Caco-2 (cell line): ENCODE results near the gene ERF. TPM values are rescaled to one million over a fixed set of nuclear protein-coding genes. Genes with fewer than 3 reads are reported as not detected.

Experiments used
- BruUV-seq: library from RNA; stranded (reverse); fragments of 400-500 nt; replicated peaks from 2 replicates; lab custom pipeline; 2021; lab: Mats Ljungman, UMichigan
- CTCF ChIA-PET: fragments of 300-600 bp; sonication (Branson Sonifier 250); formaldehyde crosslinking; loops from one replicate; lab custom pipeline; 2022; ENCODE audit warnings: antibody characterized with exemption; lab: Charles Lee
- POLR2A ChIA-PET: fragments of 300-600 bp; sonication (Branson Sonifier 250); formaldehyde crosslinking; loops from one replicate; lab custom pipeline; 2022; ENCODE audit warnings: antibody characterized with exemption; lab: Charles Lee
- DNase-seq, 2 experiments: peaks; one replicate each; pipeline versions ENCODE4 v3.0.0 to v3.0.0-alpha.2; 2020 to 2022
- H3K27me3 ChIP-seq: replicated peaks from 2 replicates; pipeline ENCODE4 v1.6.0; 2011; ENCODE audit warnings: low read length; ENCODE audit not compliant: control insufficient read depth, insufficient read depth
- H3K36me3 ChIP-seq: 2 replicates; pipeline ENCODE4 v1.5.1; 2011; ENCODE audit warnings: low read length; ENCODE audit not compliant: control insufficient read depth, insufficient read depth
- H3K4me1 ChIP-seq: fragments of 250-450 bp; sonication (Bioruptor Pico); 2 replicates; pipeline ENCODE4 v1.5.1; 2020; ENCODE audit warnings: mild to moderate bottlenecking
- H3K4me3 ChIP-seq: 2 replicates; pipeline ENCODE4 v1.5.1; 2011; ENCODE audit warnings: low read depth, mild to moderate bottlenecking, control low read depth, low read length
- H3K9me3 ChIP-seq: fragments of 250-450 bp; sonication (Bioruptor Pico); 2 replicates; pipeline ENCODE4 v1.5.1; 2020; ENCODE audit warnings: mild to moderate bottlenecking, moderate library complexity
- H3K27ac Mint-ChIP-seq: one replicate; pipeline ENCODE4 v1.8.0; 2022; ENCODE audit warnings: mixed read lengths; ENCODE audit not compliant: unreplicated experiment
- H3K27me3 Mint-ChIP-seq: one replicate; pipeline ENCODE4 v1.8.0; 2022; ENCODE audit warnings: mixed read lengths; ENCODE audit not compliant: insufficient read depth, unreplicated experiment
- H3K36me3 Mint-ChIP-seq: one replicate; pipeline ENCODE4 v1.8.0; 2022; ENCODE audit warnings: mild to moderate bottlenecking, mixed read lengths; ENCODE audit not compliant: insufficient read depth, unreplicated experiment
- H3K4me1 Mint-ChIP-seq: one replicate; pipeline ENCODE4 v1.8.0; 2022; ENCODE audit warnings: low read depth, mixed read lengths; ENCODE audit not compliant: unreplicated experiment
- H3K4me3 Mint-ChIP-seq: one replicate; pipeline ENCODE4 v1.8.0; 2022; ENCODE audit warnings: mild to moderate bottlenecking, moderate library complexity, mixed read lengths; ENCODE audit not compliant: unreplicated experiment
- H3K9me3 Mint-ChIP-seq: one replicate; pipeline ENCODE4 v1.8.0; 2022; ENCODE audit warnings: mixed read lengths; ENCODE audit not compliant: unreplicated experiment
- intact Hi-C: fragments of 100-400 bp; cut with micrococcal nuclease; formaldehyde crosslinking; loops from one replicate; pipeline ENCODE4 v1.10.0; 2022; ENCODE audit not compliant: unreplicated experiment
- total RNA-seq: library from RNA; stranded (reverse); gene quantifications from 2 replicates; pipeline ENCODE4 v1.2.3, GENCODE V29; 2022
- TF ChIP-seq, protein P1 (sequence below), 2 experiments: fragments of 200-600 bp in 1 of 2; IDR thresholded peaks; 1 replicate in 1 of 2; 2 replicates in 1 of 2; pipeline versions ENCODE4 v1.5.1 to v1.8.0; 2011 to 2022; ENCODE audit warnings: antibody characterized with exemption in 1 of 2, control low read depth in 1 of 2, inconsistent platforms in 1 of 2, low read depth in 1 of 2, low read length in 1 of 2, mild to moderate bottlenecking in 1 of 2, moderate library complexity in 1 of 2; ENCODE audit not compliant: insufficient read depth in 1 of 2, severe bottlenecking in 1 of 2, unreplicated experiment in 1 of 2

ERF gene
- total RNA-seq, 1 experiment from 2014 or later = 149 TPM

DNA sequence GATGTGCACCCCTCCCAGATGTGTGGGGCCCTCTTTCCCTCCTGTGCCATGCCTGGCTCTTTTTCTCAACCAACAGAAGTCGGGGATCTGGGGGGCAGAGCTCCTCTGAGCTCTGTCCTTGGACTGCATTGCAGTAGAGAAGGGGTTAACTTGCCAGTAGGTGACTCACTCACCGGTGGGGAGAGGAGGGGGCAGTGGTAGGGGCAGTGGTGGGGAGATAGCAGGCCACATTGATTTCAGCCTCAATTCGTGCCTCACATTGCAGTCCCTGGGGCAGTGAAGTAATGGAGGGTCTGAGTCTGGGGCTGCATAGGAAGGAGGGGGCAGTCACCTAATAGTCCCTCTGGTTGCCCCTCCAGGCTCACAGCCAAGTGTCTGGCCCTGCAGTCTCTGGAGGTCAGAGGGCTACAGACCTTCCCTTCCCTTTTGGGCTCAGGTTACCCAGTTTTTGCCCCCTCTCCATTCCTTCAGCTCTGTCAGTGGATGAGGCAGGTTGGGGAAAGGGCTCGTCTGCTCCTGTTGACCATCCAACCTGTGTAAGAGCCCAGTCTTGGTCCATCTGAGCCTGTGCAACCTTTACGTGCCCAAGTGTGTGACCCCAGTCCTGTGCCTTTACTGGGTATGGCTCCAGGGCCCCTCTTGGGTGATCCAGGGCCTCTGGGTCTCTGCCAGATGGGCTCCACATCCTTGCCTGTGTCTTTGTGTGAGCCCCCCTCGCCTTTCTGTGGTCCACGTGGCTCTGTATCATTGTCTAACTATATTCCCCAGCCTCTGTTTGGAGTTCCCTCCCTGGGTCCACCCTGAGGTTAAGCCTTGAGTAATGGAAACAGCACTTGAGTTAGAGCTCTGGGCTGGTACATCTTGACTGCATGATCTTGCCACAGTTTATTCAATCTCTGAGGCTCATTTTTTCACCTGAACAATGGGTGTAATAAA, 27.2 kb upstream of the ERF start:
- H3K27me3 Mint-ChIP-seq = no peaks in the 10 kb centered on the region
- ChIA-PET CTCF (interaction anchor here (0.6 kb wide), 3 partner anchors 13 to 141 kb away, joined by 3 to 4 read pairs (median 3); partner anchors contain the start of gene CIC), POLR2A (interaction anchor here (0.6 to 1.4 kb wide), 2 partner anchors 39 to 114 kb away, joined by 3 to 4 read pairs; no protein-coding TSS in a partner anchor)
- peak overlapping the region; percentile 52 for H3K4me3 ChIP-seq
- intact Hi-C loops = loop anchor here (2.0 kb wide), 1 partner anchor 65 kb away; the partner anchor contains the start of gene DEDD2
- H3K9me3 ChIP-seq = no peaks in the 10 kb centered on the region
- peaks cover 40% of the 10 kb centered on the region for H3K4me1 ChIP-seq
- peaks cover 34% of the 10 kb centered on the region for H3K4me1 Mint-ChIP-seq
- peak; percentile 35 to 51 for DNase-seq
- H3K36me3 ChIP-seq = no peaks in the 10 kb centered on the region
- H3K36me3 Mint-ChIP-seq = peaks cover 28% of the 10 kb centered on the region
- peak overlapping the region; percentile 42 for H3K27ac Mint-ChIP-seq
- no peaks in the 10 kb centered on the region for H3K9me3 Mint-ChIP-seq
- TF ChIP-seq, protein P1, sequence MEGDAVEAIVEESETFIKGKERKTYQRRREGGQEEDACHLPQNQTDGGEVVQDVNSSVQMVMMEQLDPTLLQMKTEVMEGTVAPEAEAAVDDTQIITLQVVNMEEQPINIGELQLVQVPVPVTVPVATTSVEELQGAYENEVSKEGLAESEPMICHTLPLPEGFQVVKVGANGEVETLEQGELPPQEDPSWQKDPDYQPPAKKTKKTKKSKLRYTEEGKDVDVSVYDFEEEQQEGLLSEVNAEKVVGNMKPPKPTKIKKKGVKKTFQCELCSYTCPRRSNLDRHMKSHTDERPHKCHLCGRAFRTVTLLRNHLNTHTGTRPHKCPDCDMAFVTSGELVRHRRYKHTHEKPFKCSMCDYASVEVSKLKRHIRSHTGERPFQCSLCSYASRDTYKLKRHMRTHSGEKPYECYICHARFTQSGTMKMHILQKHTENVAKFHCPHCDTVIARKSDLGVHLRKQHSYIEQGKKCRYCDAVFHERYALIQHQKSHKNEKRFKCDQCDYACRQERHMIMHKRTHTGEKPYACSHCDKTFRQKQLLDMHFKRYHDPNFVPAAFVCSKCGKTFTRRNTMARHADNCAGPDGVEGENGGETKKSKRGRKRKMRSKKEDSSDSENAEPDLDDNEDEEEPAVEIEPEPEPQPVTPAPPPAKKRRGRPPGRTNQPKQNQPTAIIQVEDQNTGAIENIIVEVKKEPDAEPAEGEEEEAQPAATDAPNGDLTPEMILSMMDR (IDR thresholded peaks at IDR 0.05; ENCODE audit: insufficient read depth in 1 of 2, low read depth in 1 of 2, low read length in 1 of 2, severe bottlenecking in 1 of 2, unreplicated experiment in 1 of 2) = no peak
- H3K4me3 Mint-ChIP-seq = peak overlapping the region; percentile 90
- H3K27me3 ChIP-seq = no peaks in the 10 kb centered on the region
- no TSS peak for BruUV-seq

DNA sequence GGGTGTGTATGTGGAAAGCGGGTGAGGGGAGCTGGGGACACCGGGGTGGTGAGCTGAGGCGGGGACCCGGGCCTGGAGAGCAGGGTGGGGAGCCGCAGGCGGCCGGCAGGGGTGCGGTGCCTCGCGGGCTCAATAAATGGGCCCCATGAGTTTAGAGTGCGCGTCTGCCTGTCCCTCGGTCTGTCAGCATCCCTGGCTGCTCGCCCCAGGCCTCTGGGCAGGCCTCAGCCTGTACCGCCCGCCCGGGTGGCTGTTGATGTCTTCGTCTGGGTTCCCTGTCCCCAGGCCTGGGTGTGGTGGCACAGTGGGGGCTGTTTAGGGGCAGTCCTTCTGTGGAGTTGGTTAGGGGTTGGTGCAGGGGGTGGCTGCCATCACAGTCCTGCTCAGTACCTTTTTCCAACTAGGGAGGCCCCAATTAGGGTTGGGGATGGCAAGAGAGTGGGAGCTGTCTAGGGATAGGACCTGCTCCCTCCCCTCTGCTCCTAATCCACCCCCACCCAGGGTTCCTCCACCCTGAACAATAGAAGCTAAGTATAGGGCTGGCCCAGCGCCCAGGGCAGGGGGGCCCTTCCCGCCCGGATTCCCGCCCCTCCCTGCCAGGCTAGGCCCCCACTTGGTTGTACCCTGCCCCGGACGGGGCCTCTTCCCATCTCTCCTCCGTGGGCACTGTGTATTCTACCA, 26.4 kb upstream of the ERF start:
- Histone ChIP-seq H3K36me3 (no peaks in the 10 kb centered on the region), H3K9me3 (no peaks in the 10 kb centered on the region), H3K4me3 (peak overlapping the region; percentile 52), H3K27me3 (no peaks in the 10 kb centered on the region), H3K4me1 (peaks cover 40% of the 10 kb centered on the region)
- Mint-ChIP-seq H3K27ac (peak overlapping the region; percentile 42), H3K27me3 (no peaks in the 10 kb centered on the region), H3K4me1 (peaks cover 34% of the 10 kb centered on the region), H3K36me3 (peaks cover 25% of the 10 kb centered on the region), H3K4me3 (peak overlapping the region; percentile 90), H3K9me3 (no peaks in the 10 kb centered on the region)
- peak; percentile 47 to 61 for DNase-seq
- ChIA-PET POLR2A (interaction anchor here (1.4 kb wide), 1 partner anchor 38 kb away, joined by 3 read pairs; no protein-coding TSS in a partner anchor), CTCF (interaction anchor here (0.7 to 2.6 kb wide), 2 partner anchors 35 to 159 kb away, joined by 6 to 25 read pairs; no protein-coding TSS in a partner anchor)
- TF ChIP-seq, protein P1 (IDR thresholded peaks at IDR 0.05; ENCODE audit: insufficient read depth in 1 of 2, low read depth in 1 of 2, low read length in 1 of 2, severe bottlenecking in 1 of 2, unreplicated experiment in 1 of 2) = no peak
- intact Hi-C loops = no loop called here
- BruUV-seq = no TSS peak

DNA sequence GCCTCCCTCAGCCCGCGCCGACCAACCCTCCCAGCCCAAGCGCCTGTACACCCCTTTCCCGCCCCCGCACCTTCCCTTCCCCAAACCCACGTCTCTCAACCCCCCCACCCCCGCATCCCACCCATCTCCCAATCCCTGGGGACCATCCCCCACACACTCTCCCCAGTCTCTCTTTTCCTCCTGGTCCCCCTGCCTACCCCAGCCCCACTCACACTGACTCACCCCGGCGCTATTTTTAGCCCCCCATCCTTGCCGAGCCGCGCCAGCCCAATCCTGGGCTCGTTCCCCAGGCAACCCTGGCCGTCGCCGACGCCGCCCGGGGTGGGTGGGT, 25.9 kb upstream of the ERF start:
- H3K27me3 Mint-ChIP-seq = no peaks in the 10 kb centered on the region
- H3K4me3 ChIP-seq = peak overlapping the region; percentile 52
- BruUV-seq = no TSS peak
- POLR2A ChIA-PET = interaction anchor here (1.2 to 1.7 kb wide), 2 partner anchors 25 to 38 kb away, joined by 8 to 11 read pairs; partner anchors contain the start of gene ERF
- peaks cover 34% of the 10 kb centered on the region for H3K4me1 Mint-ChIP-seq
- TF ChIP-seq, protein P1 (IDR thresholded peaks at IDR 0.05; ENCODE audit: insufficient read depth in 1 of 2, low read depth in 1 of 2, low read length in 1 of 2, severe bottlenecking in 1 of 2, unreplicated experiment in 1 of 2) = no peak
- H3K4me3 Mint-ChIP-seq = peak overlapping the region; percentile 90
- no peak overlapping the region for H3K27ac Mint-ChIP-seq
- H3K9me3 ChIP-seq = no peaks in the 10 kb centered on the region
- no peaks in the 10 kb centered on the region for H3K9me3 Mint-ChIP-seq
- DNase-seq = peak in 1 of 2 experiments; percentile 34
- no peaks in the 10 kb centered on the region for H3K36me3 ChIP-seq
- H3K4me1 ChIP-seq = peaks cover 37% of the 10 kb centered on the region
- CTCF ChIA-PET = interaction anchor here (0.7 to 2.6 kb wide), 3 partner anchors 34 to 159 kb away, joined by 6 to 25 read pairs (median 17); partner anchors contain the start of gene GSK3A
- peaks cover 20% of the 10 kb centered on the region for H3K36me3 Mint-ChIP-seq
- intact Hi-C loops = loop anchor here (1.0 kb wide), 2 partner anchors 11 to 24 kb away; partner anchors contain the start of gene CIC
- H3K27me3 ChIP-seq = no peaks in the 10 kb centered on the region
